22Rv1 (cell line): ENCODE data around the gene MORN1.

Experiments
- H3K27ac ChIP-seq: fragments of 450-650 bp; 2 replicates; pipeline ENCODE4 v1.5.1; 2017
- CTCF ChIP-seq: fragments of 450-650 bp; IDR thresholded peaks from 2 replicates; pipeline ENCODE4 v1.5.1; 2017; ENCODE audit warnings: mild to moderate bottlenecking
- ZFX ChIP-seq: fragments of 450-650 bp; IDR thresholded peaks from 2 replicates; pipeline ENCODE4 v1.6.1; 2017; ENCODE audit warnings: antibody characterized with exemption, borderline replicate concordance

MORN1 gene

GRCh38 chr1:2381741-2382620 is 9.4 kb downstream of the MORN1 start:
- TF ChIP-seq ZFX = no peak
- peak; percentile 88 for TF ChIP-seq CTCF
- H3K27ac ChIP-seq = no peak overlapping the region

DNA sequence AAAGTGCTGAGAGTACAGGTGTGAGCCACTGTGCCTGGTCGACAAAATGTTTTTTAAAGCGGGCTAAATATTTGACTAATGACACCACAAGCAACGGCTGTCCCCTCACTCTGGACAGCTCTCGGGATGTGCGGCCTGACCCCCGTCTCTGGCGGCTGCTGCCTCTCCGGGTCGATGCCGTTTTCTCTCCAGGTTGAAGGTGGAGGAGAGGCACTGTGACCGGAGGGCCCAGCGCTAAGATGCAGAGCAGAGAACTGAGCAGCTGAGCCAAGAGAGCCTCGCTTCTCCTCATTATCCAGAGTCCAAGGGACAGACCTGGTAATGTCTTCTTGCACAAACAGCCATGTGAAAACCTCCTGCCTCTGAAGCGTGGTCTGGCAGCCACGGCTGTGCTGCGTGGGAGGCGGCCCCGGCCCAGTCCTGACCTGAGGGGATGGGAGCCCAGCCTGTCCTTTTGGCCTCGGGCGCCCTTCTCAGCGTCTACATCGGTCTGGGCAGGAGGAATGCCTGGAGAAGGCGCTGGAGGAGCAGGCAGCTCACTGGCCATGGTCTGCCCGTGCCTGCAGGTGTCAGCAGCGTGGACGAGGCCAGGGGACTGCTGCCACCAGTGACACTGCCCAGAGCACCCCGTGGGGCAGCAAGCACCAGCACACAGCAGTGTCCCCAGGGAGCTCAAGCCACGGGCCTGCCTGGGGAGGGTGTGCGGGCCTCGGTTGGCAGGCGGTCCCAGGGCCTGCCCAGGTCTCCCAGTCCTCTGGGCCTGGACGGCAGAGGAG is 10.3 kb downstream of the MORN1 start:
- no peak for TF ChIP-seq CTCF
- TF ChIP-seq ZFX = no peak
- H3K27ac ChIP-seq = no peak overlapping the region

DNA sequence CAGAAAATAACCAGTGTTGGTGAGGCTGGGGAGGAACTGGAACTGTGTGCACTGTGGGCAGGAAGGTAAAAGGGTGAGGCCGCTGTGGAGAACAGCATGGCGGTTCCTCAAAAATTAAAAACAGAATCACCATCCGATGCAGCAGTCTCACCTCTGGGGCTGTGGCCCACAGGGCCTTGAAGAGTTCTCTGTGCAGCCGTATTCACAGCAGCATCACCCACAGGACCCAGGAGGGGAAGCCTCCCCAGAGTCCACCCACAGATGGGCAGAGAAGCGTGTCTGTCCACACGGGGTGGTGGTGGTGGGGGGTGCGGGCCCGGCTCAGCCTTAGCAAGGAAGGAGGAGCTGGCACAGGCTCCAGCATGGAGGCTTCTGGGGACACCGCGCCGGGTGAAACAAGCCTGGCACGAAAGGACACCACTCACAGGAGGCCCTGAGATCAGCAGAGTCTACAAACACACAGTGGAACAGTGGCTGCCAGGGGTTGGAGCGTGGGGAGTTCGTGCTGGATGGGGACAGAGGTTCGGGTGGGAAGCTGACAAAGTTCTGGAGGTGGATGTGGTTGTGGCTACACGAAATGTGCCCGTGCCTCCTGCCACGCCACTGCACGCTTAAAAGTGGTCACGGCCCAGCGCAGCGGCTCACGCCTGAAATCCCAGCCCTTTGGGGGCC is 11.5 kb downstream of the MORN1 start:
- H3K27ac ChIP-seq = no peak overlapping the region
- no peak for TF ChIP-seq ZFX
- no peak for TF ChIP-seq CTCF

DNA sequence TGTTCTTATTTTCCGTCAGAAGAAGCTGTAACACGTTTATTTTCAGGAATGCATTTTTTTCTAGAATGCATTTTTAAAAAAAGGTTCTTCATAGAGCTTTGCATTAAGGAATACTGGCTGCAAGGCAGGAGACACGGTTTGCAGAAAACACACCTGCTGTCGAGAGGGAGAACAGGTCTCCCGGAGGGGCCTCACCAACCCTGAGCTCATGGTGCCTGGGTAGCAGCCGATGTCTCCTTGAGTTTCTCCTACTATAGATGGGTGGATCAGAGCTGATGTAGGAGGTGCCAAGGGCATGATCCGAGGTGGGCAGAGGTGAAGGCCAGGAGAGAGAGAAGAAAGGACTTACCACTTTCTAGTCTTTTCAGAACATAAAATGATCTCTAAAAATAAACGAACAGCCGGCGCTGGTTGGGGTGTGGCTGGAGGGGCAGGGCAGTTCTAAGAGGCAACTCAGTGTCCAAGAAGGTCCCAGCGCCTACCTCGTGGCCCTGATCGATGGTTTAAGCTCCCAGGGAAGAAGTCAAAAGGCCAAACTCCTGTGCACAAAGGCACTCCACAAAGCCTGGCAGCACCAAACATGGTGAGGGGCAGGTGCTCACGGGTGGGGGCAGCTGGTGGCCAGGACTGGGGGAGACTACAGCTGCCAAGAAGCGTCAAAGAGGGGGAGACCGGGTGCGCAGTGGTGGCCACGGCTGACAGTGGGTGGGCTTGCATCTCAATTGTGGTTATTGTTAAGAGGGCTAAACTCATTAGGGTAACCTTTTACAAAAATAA is 12.2 kb downstream of the MORN1 start:
- TF ChIP-seq ZFX = no peak
- TF ChIP-seq CTCF = no peak
- no peak overlapping the region for H3K27ac ChIP-seq

DNA sequence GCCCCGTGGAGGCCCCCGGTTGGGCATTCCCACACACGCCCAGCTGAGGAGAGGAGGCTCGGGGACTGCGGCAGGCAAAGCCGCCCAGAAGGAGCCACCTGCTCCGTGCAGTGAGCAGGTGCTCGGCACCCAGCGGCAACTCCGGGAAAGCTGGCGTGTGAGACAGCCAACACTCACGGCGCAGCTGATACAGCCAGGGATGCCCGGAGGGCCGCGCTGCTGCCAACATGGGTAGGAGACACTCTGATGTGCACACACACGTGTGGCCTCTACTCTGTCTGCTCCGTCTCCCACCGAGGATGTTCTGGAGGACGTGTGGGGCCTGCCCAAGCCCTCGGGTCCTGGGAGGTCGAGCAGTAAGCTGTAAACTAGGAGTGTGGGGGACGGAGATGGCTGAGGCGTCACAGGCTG is 12.9 kb downstream of the MORN1 start:
- H3K27ac ChIP-seq = no peak overlapping the region
- no peak for TF ChIP-seq ZFX
- no peak for TF ChIP-seq CTCF

DNA sequence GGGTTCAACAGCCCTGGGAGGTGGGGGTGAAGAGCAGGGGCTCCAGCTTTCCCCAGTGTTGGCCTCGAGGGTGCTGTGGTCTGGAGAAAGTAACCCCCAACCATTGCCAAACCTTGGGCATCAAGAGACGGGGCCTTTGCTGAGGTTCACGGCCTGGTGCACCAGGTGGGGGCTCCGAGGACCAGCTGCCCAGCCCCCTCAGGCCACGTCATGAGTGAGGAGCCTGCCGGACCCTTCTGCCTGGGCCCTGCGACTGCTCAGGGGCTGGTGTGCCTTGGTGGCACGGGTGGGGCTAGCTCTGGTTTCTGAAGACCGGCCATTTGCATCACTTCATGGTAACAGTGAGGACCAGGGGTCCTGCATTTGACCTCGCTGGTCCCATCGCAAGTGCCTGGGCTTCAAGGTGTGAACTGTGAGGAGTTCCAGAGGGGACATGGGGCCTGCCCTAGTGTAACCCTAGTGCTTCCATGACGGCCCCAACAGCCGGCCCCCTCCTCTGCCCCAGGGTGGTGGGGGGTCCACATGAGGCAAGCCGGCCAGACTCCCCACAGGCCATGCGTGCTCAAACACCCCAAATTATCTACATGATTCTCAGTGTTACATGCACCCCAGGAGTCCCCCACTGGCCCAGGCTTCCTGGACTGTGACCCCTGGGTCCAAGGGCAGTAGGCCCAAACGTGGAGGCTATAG is 13.5 kb downstream of the MORN1 start:
- no peak for TF ChIP-seq CTCF
- no peak for TF ChIP-seq ZFX

More for the DNA sequence above, 13.5 kb downstream of the MORN1 start:
- no peak overlapping the region for H3K27ac ChIP-seq
